Measurements from ENCODE around the gene HOXB7. TPM values are rescaled to one million over a fixed set of nuclear protein-coding genes. Genes with fewer than 3 reads are reported as not detected.

The HOXB7 gene
- total RNA-seq, 2 donors from 2014 or later: 0.63 to 7.2 TPM

DNA sequence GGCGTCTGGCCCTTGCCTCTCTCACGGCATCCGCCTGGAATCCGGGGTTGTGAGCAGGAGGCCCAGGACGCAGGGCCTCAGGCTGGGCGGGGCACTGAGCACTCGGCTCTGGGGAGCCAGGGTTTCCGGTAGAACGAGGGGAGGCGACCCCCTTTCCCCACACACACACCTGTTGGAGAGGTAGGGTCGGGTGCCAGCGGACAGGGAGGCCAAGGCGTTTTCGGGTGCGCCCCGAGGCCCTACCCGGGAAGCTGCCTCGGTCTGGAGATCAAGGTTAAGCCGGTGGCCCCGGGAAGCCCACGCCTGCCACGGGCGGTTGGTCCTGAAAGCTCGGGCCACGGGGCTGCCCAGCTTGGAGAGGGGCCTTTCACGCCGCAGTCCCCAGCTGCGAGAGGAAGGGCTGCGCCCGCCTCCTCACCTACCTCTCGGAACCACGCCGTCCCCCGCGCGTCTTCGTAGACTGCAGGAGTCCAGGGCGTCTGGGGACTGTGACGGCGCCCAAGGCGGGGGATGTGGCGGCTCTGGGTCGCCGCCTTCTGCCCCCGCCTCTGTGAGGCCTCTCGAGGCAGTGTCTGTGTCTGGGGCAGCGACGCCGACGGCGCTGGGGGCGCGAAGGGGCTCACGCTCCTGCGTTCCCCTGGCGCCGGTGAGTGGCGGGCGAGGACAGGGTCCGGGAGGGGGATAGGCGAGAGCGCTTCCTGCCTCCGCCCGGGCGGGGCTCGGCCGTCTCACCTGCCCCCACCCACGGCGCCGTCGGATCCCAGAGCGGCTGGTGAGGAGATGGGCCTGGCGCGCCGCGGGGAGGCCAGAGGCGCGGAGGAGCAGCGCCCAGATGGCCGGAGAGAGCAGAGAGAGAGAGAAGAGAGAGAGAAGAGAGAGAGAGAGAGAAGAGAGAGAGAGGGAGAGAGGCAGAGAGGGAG, 35.6 kb upstream of the HOXB7 start:
- H3K27ac ChIP-seq: no peak overlapping the region
- H3K4me3 ChIP-seq: peak overlapping the region; percentile 66
- TF ChIP-seq, protein P1, sequence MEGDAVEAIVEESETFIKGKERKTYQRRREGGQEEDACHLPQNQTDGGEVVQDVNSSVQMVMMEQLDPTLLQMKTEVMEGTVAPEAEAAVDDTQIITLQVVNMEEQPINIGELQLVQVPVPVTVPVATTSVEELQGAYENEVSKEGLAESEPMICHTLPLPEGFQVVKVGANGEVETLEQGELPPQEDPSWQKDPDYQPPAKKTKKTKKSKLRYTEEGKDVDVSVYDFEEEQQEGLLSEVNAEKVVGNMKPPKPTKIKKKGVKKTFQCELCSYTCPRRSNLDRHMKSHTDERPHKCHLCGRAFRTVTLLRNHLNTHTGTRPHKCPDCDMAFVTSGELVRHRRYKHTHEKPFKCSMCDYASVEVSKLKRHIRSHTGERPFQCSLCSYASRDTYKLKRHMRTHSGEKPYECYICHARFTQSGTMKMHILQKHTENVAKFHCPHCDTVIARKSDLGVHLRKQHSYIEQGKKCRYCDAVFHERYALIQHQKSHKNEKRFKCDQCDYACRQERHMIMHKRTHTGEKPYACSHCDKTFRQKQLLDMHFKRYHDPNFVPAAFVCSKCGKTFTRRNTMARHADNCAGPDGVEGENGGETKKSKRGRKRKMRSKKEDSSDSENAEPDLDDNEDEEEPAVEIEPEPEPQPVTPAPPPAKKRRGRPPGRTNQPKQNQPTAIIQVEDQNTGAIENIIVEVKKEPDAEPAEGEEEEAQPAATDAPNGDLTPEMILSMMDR (IDR thresholded peaks at IDR 0.05): no peak
- ATAC-seq (ENCODE audit: insufficient number of reproducible peaks, low FRiP score, low read depth) (no peak), DNase-seq (ENCODE audit: low spot score) (no peak)
- H3K36me3 ChIP-seq: no peaks in the 10 kb centered on the region
- peaks cover 7 to 10% of the 10 kb centered on the region in 2 donors for H3K4me1 ChIP-seq (ENCODE audit: control insufficient read depth in 1 of 2, low read depth in 2 of 2)
- H3K27me3 ChIP-seq (replicated peaks; ENCODE audit: insufficient read depth): peaks cover 17% of the 10 kb centered on the region
- no peaks in the 10 kb centered on the region for H3K9me3 ChIP-seq

DNA sequence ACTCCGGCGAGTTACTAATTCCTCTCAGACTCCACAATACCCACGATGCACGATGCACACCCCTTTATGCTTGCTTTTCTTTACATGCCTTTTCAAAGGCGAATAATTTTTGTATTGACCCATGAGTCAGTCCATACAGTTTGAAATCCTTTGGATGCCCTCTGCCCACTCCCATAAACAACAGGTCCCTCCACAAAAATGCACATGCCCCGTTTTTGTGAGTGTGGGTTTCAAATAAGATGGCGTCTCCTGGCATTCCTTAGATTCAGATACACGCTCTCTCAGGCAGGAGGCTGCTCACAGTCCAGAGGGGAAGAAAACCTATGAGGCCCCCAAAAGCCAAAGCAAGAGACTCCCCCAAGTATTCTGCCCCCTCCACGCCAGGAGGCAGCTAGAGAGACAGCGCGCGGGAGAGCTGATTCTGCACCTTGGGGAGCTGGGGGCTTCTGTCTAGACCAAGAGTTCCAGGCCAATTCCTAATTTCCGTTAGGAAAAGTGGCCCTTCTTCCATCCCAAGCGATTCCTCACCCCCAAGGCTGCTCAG, 34.9 kb upstream of the HOXB7 start:
- Histone ChIP-seq H3K36me3 (no peaks in the 10 kb centered on the region), H3K4me1 (ENCODE audit: control insufficient read depth in 1 of 2, low read depth in 2 of 2) (peaks cover 7 to 10% of the 10 kb centered on the region in 2 donors), H3K4me3 (no peak overlapping the region), H3K9me3 (no peaks in the 10 kb centered on the region), H3K27me3 (replicated peaks; ENCODE audit: insufficient read depth) (peaks cover 23% of the 10 kb centered on the region), H3K27ac (no peak overlapping the region)
- TF ChIP-seq, protein P1 (IDR thresholded peaks at IDR 0.05): no peak
- ATAC-seq (ENCODE audit: insufficient number of reproducible peaks, low FRiP score, low read depth): no peak
- DNase-seq (ENCODE audit: low spot score): no peak

DNA sequence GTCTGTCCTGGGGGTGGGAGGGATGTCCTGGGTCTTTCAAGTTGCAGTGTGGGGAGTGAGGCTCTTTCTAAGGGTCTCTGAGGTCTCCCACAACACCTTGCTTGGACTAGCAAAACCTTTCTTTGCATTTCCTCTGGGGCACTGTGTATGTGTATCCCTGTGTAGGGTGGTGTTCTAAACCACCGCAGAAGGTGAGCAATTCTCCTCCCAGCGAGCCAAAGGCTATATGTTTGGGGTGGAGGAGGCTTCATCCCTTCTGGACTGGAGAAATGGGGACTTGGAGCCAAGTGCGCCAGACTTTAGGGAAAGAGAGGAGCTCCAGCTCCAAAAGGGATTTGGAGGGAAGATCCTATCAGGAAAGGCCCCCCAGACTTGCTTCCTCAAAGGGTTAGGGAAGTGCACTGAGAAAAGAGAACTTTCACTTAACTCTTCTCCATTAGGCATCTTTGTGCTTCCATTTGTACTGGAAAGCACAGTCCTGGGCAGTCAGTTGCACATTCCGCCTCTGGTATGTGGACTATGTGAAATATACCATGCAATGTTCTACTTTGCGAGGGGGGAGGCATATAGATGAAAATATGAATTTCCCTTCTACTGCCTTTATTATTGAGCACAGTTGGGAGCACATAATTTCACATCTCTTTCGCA, 34.2 kb upstream of the HOXB7 start:
- no peaks in the 10 kb centered on the region for H3K36me3 ChIP-seq
- peaks cover 24% of the 10 kb centered on the region for H3K27me3 ChIP-seq (replicated peaks; ENCODE audit: insufficient read depth)
- DNase-seq (ENCODE audit: low spot score): no peak
- TF ChIP-seq, protein P1 (IDR thresholded peaks at IDR 0.05): no peak
- peaks cover 7 to 10% of the 10 kb centered on the region in 2 donors for H3K4me1 ChIP-seq (ENCODE audit: control insufficient read depth in 1 of 2, low read depth in 2 of 2)
- no peak for ATAC-seq (ENCODE audit: insufficient number of reproducible peaks, low FRiP score, low read depth)
- no peak overlapping the region for H3K27ac ChIP-seq
- no peak overlapping the region for H3K4me3 ChIP-seq
- no peaks in the 10 kb centered on the region for H3K9me3 ChIP-seq

DNA sequence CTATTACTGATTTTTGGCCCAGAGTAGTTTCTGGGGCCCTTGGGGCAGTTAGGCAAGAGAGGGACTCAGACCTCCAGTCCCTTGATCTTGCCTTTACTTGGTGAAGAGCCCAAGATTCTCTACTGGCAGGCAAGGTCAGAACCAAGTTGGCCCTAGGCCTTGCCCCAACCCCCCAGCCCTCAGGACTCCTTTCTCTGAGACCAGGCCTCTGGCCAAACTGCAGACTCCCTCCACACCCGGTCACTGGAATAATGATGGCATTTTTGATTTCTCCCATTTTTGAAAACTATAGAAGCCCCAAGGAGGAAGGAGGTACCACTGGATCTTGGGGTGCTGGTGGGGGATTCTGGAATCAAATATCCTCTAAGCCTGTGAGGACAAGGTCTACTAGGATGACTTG, 33.3 kb upstream of the HOXB7 start:
- DNase-seq (ENCODE audit: low spot score) (no peak), ATAC-seq (ENCODE audit: insufficient number of reproducible peaks, low FRiP score, low read depth) (no peak)
- Histone ChIP-seq H3K36me3 (no peaks in the 10 kb centered on the region), H3K9me3 (no peaks in the 10 kb centered on the region), H3K27ac (no peak overlapping the region), H3K4me1 (ENCODE audit: control insufficient read depth in 1 of 2, low read depth in 2 of 2) (peaks cover 7 to 10% of the 10 kb centered on the region in 2 donors), H3K4me3 (no peak overlapping the region), H3K27me3 (replicated peaks; ENCODE audit: insufficient read depth) (peaks cover 24% of the 10 kb centered on the region)
- TF ChIP-seq, protein P1 (IDR thresholded peaks at IDR 0.05): no peak

DNA sequence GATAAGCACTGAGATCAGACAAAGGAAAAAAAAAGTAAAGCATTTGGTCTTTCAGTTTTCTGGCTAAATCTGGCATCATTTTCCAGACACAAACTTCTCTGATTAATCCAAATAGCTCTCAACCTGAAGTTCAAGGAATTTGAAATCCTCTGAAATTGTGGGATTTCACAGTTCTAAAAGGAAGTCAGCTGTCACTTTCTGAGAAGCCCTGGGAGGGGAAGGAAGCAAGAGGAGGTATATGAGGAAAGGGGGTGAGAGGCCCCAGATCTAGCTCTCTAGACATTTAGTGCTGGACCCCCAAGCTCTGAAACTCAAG, 32.8 kb upstream of the HOXB7 start:
- Histone ChIP-seq H3K27me3 (replicated peaks; ENCODE audit: insufficient read depth) (peaks cover 24% of the 10 kb centered on the region), H3K9me3 (no peaks in the 10 kb centered on the region), H3K27ac (no peak overlapping the region), H3K4me1 (ENCODE audit: control insufficient read depth in 1 of 2, low read depth in 2 of 2) (peaks cover 7 to 10% of the 10 kb centered on the region in 2 donors), H3K36me3 (no peaks in the 10 kb centered on the region), H3K4me3 (no peak overlapping the region)
- TF ChIP-seq, protein P1 (IDR thresholded peaks at IDR 0.05): no peak
- no peak for ATAC-seq (ENCODE audit: insufficient number of reproducible peaks, low FRiP score, low read depth)
- no peak for DNase-seq (ENCODE audit: low spot score)

All from thoracic aorta (tissue), 2 donors.